DMS153 treated with DMSO at 0.1 percent for 48 hours (cell line): ENCODE data around the gene ITPKB.

Experiments used
- DNase-seq: peaks from one replicate; lab custom pipeline; 2025; ENCODE audit not compliant: unreplicated experiment; lab: John Stamatoyannopoulos, UW

The ITPKB gene

DNA sequence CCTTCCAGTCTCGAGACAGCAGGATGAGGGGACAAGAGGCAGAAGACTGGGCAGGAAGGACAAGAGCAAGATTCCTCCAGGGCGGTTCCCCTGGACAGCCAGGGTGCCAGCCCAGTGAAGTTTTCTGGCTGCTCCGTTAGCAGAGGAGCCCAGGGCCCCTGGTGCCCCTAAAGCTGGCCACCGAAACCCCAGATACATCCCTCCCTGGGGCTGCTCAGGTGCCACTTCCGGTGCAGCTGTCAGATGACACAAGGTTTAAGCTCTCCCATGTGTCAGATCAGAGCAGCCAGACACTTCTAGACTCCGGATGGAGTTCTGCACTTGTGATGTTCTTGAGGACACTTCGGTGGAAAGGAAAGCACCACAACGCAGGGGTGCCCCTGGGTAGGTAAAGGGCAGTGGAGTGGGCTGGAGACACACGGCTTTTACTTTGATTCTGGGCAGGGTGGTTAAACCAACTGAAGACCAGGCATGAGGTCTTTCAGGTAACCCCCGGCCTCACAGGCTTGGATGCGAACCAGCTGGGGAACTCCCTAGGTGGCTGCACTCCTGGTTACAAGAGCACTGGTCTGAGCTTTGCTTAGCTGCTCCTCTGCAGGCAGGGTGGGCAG, 85.7 kb downstream of the ITPKB start:
- no peak for DNase-seq

DNA sequence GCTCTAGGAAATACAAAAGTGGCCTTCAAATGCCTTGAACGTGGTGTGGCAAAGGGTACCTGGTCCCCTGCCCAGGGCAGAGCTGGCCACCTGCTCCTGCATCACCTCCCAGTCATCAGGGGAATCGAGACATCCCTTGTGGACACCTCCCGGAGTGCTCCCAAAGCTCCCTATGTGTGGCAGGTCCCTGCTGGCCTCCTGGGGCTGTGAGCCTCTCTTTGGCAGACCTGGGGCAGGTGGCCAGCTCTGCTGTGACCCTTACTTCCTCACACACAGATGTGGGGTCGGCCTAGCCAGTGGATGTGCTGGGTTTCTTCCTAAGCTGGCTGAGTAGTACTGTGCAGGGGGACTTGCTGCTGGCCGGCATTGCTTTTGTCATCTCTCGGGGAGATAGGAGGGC, 86.5 kb downstream of the ITPKB start:
- DNase-seq: no peak

GRCh38 chr1:226651732-226652105, 87.4 kb downstream of the ITPKB start:
- DNase-seq: no peak

DNA sequence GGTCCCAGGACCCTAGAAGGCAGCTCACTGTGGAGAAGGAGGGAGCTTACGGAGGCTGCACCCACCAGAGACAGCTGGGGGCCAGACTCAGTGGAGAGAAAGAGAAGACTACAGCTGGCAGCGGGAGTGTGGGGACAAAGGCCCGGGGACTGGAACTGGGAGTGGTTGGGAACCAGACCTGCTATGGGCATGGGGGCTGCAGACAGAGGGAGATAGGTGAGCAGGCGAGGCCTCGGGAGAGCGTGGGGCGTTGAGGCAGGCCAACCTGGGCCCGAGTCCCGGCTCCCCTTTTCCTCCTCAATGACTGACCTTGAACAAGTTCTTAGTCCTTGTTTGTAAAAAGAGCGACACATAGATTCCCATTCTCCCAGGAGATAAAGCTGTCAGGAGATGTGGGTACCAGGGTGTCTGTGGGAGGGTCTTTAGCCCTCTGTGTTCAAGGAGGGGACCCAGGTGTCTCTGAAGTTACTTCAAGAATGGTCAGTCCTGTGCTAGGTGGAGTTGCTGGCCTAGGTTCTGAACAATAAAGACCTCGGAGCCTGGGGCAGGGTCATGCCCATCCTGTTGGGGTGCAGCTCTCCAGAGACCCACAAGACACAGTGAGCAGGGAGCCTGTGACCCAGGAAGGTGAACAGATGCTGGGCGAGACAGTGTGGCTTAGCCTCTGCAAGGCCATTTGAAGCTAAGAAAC, 87.9 kb downstream of the ITPKB start:
- no peak for DNase-seq

DNA sequence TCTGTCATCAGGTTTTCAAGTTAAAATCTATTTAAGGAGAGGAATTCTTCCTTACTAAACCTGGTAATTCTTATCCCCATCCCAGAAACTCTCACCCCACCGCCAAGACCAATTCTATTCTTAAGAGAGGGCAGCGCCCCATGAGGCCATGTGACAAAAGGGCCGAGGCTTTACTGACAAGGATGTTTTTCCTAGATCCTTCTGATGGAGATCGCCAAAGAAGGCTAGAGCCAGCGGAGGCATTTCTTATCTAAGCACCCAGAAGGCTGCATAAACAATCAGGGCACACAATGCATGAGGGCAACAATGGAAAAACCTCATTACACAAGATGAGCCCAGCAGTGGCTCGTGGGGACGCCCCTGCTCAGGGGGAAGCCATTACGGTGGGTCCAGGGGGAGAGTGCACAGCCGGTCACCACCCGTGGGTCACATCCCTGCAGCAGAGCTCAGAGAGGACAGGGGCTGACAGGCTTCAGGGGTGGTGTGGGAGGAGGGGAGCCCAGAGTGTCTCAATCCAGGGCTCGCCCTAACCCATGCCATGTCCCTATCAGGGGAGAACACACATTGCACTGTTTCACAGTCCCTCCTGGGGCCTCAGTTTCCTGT, 88.7 kb downstream of the ITPKB start:
- no peak for DNase-seq

DNA sequence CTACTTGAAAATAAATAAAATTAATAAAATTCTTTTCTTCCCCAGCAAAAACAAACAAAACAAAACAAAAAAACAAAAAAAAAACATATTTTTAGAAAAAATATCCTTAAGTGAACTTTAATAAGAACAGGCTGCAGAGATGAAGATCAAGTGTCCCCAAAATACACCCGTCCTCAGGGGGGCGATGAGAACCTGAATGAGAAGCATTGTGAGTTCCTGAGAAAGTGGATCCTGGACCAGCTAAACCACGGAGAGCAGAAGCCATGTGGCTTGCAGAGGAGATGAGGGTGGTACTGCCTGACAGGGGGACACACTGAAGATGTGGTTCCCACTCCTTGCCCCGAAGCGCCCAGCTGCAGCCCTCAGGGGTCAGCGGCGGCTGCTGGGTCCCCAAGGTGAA, 89.3 kb downstream of the ITPKB start:
- DNase-seq: no peak

- no peak for DNase-seq
Observed at GRCh38 chr1:226649244-226649643, 89.8 kb downstream of the ITPKB start.

DNA sequence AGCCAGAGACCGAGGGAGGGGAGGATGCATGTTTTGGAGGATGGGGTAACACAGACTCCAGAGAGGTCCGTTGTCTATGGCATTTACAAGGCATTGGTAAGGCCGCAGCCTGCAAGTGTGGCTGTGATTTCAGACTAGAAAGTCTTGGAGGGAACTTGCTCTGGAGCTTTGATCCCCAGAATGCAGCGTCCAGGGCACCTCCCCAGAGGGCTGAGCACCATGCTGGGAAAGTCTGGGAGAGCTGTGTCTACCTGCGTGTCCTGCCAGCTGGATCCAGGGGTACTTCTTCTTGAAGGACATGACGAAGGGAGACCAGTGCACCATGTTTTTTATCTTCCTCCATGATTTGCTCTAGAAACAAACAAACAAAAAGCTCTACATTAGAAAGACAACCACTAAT, 90.7 kb downstream of the ITPKB start:
- DNase-seq: no peak

DNA sequence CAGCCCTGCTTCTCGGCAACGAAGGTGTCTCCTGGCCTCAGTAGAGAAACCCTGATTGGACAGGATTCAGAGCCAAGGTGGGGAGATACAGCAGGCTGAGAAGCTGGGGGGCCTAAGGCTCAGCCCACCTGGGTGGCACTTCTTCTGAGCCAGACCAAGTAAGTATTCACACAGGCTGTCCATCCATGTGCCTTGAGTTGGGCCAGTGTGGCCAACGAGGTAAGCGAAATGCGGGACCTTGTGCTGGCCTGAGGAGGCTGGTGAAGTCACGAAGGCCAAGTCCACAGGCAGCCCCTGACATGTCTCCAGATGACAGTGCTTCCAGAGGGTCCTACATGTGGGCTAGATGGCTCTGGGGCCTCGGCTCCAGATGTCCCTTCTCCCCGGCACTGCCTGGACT, 91.4 kb downstream of the ITPKB start:
- DNase-seq: no peak

DNA sequence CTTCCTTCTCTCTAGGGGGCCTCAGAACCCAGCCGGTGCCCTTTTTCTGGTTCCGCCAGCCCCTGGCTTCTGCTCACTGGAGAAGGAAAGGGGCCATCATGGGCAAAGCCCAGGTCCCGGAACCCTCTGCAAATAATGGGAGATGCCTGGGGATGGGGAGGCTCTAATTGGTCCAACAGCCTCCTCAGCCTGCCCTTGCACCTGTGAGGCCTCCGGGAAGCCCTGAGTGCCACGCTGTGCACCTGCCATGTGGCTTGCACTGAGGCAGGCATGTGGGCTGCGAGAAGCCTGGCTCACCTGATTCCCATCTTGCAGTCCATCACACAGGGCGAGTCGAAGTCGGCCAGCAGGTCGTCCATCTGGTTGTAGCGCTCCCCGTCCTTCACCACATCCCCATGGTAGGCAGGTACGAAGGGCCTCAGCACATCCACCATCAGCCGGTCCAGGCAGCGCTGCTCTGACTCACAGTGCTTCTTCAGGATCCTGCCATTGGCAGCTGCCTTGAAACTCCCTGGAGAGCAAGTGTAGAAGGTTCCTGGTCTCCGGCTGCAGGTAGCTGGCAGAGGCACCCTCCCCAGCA, 92.1 kb downstream of the ITPKB start:
- DNase-seq: no peak

DNA sequence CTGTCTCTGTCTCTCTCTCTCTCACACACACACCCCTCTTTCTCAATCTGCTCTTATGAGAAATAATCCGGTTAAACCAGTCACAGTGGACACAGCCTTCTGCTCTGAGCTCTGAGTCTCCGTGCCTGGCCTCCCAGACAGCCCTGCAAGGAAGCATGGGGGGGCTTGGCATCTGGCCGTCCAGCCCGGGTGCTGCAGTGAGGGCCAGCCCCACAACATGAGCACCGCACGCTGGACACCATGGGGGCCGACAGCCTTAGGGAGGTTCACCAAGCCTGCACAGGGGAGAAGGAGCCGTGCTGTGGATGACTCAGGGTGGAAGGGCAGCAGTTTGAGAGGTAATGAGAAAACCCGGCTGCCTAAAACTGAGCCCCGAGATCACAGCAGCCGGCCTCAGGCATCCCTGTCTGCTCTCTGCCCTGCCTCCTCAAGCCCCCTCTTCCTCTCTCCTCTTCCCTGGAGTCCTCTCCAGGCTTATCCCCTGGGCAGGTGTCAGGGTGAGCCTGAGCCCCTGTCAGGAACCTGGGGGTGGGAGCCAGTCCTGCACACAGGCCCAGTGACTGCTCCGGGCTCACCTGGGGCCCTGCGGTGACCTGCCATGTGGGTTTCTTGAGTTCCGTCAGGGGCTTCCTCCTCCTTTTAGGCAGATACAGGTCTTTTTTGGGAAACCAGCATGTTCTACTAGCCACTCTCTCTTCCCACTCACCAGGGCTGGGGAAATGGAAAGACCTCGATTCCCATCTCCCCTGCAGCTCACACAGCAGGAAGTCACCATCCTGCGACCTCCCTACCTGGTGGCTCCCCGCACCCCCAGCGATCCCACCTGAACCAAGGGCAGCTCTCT, 92.8 kb downstream of the ITPKB start:
- DNase-seq: no peak

DNA sequence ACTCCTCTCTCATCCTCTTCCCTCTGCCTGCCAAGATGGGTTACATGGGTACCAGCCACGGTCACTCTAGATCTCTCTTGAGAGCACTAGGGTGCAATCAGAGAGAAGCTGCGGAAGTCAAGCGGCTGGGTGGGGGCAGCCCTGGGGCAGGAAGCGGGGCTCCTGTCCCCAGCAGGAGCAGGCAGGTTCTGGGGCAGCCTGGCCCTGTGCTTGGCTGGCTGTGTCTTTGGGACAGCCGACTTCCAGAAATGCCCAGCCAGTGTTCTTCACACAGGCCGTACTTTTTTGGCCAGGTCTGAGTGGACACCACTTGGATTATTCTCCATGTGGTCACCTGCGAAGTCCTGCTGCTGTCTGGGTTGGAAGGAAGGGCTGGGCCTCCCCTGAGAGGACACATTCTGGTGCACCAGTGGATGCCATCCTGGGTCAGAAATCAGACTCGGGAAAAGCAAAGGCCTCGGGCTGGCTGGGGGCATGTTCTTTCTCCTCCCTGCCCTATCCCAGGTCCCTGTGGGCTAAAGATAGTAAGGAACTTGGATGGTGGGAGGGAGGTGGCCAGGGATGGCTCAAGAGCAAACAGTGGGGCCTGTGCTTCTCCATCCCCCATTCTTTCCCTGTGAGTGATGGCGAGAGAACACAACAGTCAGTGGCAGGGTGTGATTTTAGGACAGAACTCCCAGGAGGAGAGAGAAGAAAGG, 93.7 kb downstream of the ITPKB start:
- no peak for DNase-seq

GRCh38 chr1:226644541-226645176, 94.4 kb downstream of the ITPKB start:
- no peak for DNase-seq

DNA sequence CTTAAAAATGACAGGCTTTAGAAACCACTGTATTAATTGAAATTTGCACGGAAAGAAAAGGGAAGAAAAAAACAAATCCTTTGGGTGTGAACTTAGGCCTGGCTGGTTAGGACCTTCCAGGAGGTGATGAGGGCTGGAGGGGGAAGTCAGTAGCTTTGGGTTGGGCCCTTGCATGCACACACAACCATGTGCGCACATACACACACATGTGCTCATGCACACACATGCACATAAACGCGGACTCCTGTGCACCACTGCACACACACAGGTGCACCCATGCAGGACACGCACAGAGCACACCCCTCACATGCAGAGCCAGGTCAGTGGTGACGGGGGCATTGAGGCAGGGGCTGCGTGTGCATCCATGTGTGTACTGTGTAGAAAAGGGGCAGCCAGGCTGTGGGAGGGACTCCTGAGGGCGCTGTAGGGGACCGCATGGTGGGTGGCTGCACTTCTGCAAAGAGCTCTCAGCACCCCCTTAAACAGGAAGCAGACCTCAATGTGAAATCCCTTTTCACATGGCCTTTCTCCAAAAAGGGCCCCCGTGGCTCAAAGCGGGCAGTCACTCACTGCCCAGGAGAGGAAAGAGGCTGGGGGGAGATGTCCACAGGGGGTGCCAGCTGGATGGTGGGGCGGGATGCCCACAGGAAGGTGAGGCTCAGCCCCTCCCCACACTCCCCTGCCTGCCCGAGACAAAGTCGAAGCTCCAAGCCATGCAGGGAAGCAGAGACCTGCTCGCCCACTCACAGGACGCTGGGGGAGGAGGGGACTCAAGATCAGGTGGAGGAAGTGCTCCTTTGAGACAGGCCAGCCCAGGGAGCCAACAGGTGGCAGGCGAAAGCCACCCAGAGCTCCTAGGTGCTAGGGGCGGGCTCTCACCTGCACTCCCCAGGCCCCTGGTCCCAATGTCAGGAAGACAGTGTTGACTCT, 95.2 kb downstream of the ITPKB start:
- no peak for DNase-seq

DNA sequence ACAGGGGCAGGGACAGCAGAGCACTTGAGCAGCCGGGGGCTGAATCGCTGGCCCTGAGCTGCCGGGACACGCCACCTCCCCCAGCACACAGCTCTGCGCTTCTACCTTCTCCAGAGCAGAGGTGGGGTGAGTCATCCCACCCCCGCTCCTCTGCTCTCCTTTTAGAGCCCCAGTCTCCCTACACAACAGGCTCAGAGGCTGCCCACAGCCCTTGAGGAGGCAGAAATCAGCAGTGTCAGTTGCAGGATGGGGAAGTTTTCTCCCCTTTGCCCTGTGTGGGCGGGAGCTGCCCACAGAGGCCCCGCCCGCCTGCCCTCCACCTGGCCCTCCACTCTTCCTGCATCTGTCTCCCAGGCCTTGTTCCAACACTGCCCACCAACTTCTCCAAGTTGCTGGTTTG, 95.9 kb downstream of the ITPKB start:
- no peak for DNase-seq

DNA sequence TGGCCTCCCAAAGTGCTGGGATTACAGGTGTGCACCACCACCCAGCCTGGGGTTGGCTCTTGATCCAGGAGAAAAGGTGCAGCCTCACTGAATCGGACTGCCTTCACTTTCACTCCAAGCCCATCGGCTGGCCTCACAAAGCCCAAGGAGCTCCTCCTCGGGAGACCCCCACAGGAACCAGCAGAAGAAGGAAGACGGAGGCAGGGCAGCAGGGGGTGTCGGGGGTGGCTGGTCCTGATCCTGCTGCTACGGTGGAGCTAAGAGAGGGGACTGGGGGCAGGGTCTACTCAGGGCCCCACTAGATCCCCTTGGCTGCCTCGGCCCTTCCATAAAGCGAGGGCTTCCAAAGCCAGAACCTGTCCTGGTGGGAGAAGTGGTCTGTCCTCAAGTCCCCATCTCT, 96.7 kb downstream of the ITPKB start:
- no peak for DNase-seq

GRCh38 chr1:226641671-226642231, 97.3 kb downstream of the ITPKB start:
- no peak for DNase-seq

DNA sequence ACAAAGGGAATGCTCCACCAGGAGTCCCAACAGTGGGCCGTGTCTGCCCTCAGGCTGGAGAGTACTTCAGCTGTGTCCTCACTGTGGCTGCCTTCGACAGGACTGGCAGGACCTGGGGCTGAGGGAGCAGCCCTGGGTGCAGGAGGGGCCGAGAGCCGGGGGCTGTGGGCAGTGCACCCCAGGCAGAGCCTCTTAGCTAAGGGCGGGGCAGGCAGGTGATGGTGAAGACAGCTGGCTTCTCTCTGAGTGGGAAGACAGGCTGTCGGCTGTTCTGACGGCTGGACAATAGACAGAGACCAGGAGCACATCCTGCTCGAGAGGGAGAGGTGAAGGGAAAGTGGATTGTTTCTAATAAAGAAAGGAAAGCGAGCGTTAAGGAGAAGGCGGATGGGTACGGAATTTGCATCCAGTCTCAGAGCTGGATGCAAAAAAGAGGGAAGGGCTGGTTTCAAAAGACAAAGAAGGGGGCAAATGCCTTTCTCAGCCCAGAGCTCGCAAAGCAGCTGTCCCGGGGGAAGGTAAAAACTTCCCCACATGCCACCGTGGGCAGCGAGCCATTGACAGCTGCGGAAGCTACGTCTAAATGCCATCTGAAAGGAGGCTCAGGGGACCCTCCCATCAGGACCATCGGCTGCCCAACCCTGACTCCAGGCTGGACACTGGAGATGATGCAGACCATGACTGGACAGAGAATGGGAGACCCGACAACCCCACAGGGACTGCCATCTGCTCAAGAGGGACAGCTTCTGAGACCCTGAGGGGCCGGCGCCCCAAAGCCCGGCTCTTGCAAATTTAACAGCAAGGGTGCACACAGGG, 98.6 kb downstream of the ITPKB start:
- DNase-seq: no peak
